H9 (cell line): ENCODE measurements around the gene PROX1. TPM values are rescaled to one million over a fixed set of nuclear protein-coding genes. Genes with fewer than 3 reads are reported as not detected.

Source experiments
- DNase-seq: peaks from one replicate; pipeline ENCODE4 v3.0.0-alpha.2; 2017
- H2AFZ ChIP-seq: one replicate; pipeline ENCODE4 v1.6.1; 2013; ENCODE audit warnings: mild to moderate bottlenecking, low read length, control low read depth, moderate library complexity
- H2AK5ac ChIP-seq: 2 replicates; pipeline ENCODE4 v1.6.1; 2013; ENCODE audit warnings: low read length, control low read depth, mixed read lengths; ENCODE audit not compliant: insufficient read length
- H2BK120ac ChIP-seq: one replicate; pipeline ENCODE4 v1.6.1; 2013; ENCODE audit warnings: low read depth, mild to moderate bottlenecking, low read length, control low read depth, inconsistent platforms; ENCODE audit not compliant: poor library complexity, severe bottlenecking
- H2BK12ac ChIP-seq: 2 replicates; pipeline ENCODE4 v1.6.1; 2013; ENCODE audit warnings: low read length, control low read depth, mixed read lengths, low read depth; ENCODE audit not compliant: insufficient read length
- H2BK15ac ChIP-seq: 2 replicates; pipeline ENCODE4 v1.6.1; 2013; ENCODE audit warnings: low read depth, low read length, control low read depth
- H2BK20ac ChIP-seq: one replicate; pipeline ENCODE4 v1.6.1; 2013; ENCODE audit warnings: low read depth, mild to moderate bottlenecking, low read length, control low read depth, inconsistent platforms; ENCODE audit not compliant: poor library complexity, severe bottlenecking
- H2BK5ac ChIP-seq: 2 replicates; pipeline ENCODE4 v1.6.1; 2013; ENCODE audit warnings: low read length, control low read depth, mixed read lengths; ENCODE audit not compliant: insufficient read length
- H3K14ac ChIP-seq: 2 replicates; pipeline ENCODE4 v1.6.1; 2013; ENCODE audit warnings: low read length, control low read depth; ENCODE audit not compliant: insufficient read depth
- H3K18ac ChIP-seq: 2 replicates; pipeline ENCODE4 v1.6.1; 2013; ENCODE audit warnings: low read depth, mild to moderate bottlenecking, mixed read lengths, low read length, control low read depth; ENCODE audit not compliant: insufficient read length
- H3K23ac ChIP-seq: 2 replicates; pipeline ENCODE4 v1.6.1; 2013; ENCODE audit warnings: low read length, control low read depth, mixed read lengths, low read depth; ENCODE audit not compliant: insufficient read length
- H3K23me2 ChIP-seq: 2 replicates; pipeline ENCODE4 v1.6.1; 2013; ENCODE audit warnings: low read depth, mild to moderate bottlenecking, mixed read lengths, low read length, control low read depth; ENCODE audit not compliant: insufficient read length, poor library complexity, severe bottlenecking
- H3K27ac ChIP-seq: 2 replicates; pipeline ENCODE4 v1.5.1; 2013; ENCODE audit warnings: low read length, control low read depth, mixed read lengths, low read depth; ENCODE audit not compliant: insufficient read length
- H3K27me3 ChIP-seq: 2 replicates; pipeline ENCODE4 v1.6.1; 2013; ENCODE audit warnings: low read length, control low read depth, inconsistent platforms; ENCODE audit not compliant: insufficient read depth
- H3K4ac ChIP-seq: 2 replicates; pipeline ENCODE4 v1.6.1; 2013; ENCODE audit warnings: low read depth, mild to moderate bottlenecking, control low read depth, inconsistent platforms, low read length, moderate library complexity
- H3K4me1 ChIP-seq: 2 replicates; pipeline ENCODE4 v1.6.1; 2013; ENCODE audit warnings: low read length, control low read depth, inconsistent platforms; ENCODE audit not compliant: insufficient read depth
- H3K4me2 ChIP-seq: 2 replicates; pipeline ENCODE4 v1.6.1; 2013; ENCODE audit warnings: low read length, control low read depth, mixed read lengths; ENCODE audit not compliant: insufficient read length, insufficient read depth
- H3K56ac ChIP-seq: 2 replicates; pipeline ENCODE4 v1.6.1; 2013; ENCODE audit warnings: low read depth, mild to moderate bottlenecking, mixed read lengths, low read length, control low read depth; ENCODE audit not compliant: insufficient read length
- H3K79me1 ChIP-seq: 2 replicates; pipeline ENCODE4 v1.6.1; 2013; ENCODE audit warnings: low read depth, mild to moderate bottlenecking, moderate library complexity, low read length, control low read depth, inconsistent platforms; ENCODE audit not compliant: insufficient read depth, poor library complexity, severe bottlenecking
- H3K79me2 ChIP-seq: 2 replicates; pipeline ENCODE4 v1.6.1; 2013; ENCODE audit warnings: low read length, control low read depth, inconsistent platforms; ENCODE audit not compliant: insufficient read depth
- H3K9ac ChIP-seq: 2 replicates; pipeline ENCODE4 v1.6.1; 2013; ENCODE audit warnings: low read length, control low read depth, mixed read lengths; ENCODE audit not compliant: insufficient read length; ENCODE audit errors: extremely low read depth
- H3K9me3 ChIP-seq: one replicate; pipeline ENCODE4 v1.6.1; 2013; ENCODE audit warnings: low read depth, low read length, inconsistent platforms; ENCODE audit not compliant: control insufficient read depth
- H3T11ph ChIP-seq: one replicate; pipeline ENCODE4 v1.6.1; 2013; ENCODE audit warnings: mild to moderate bottlenecking, low read length, control low read depth, inconsistent platforms
- H4K20me1 ChIP-seq: one replicate; pipeline ENCODE4 v1.6.1; 2013; ENCODE audit not compliant: control insufficient read depth, insufficient read length, insufficient read depth
- H4K5ac ChIP-seq: 2 replicates; pipeline ENCODE4 v1.6.1; 2013; ENCODE audit warnings: low read depth, mild to moderate bottlenecking, mixed read lengths, low read length, control low read depth; ENCODE audit not compliant: insufficient read length
- H4K8ac ChIP-seq: replicated peaks from 2 replicates; pipeline ENCODE4 v1.6.1; 2013; ENCODE audit warnings: low read length, control low read depth, mixed read lengths, low read depth; ENCODE audit not compliant: insufficient read length
- H4K91ac ChIP-seq: 2 replicates; pipeline ENCODE4 v1.6.1; 2013; ENCODE audit warnings: low read depth, mild to moderate bottlenecking, moderate library complexity, mixed read lengths, low read length, control low read depth; ENCODE audit not compliant: insufficient read length
- H3K27ac Mint-ChIP-seq, 3 experiments: 2 replicates in 2 of 3; 3 replicates in 1 of 3; pipeline ENCODE4 v1.8.0; 2020 to 2021; ENCODE audit warnings: mixed read lengths in 3 of 3, mild to moderate bottlenecking in 1 of 3, moderate library complexity in 1 of 3
- H3K27me3 Mint-ChIP-seq: 2 replicates; pipeline ENCODE4 v1.8.0; 2021; ENCODE audit warnings: low read depth, mild to moderate bottlenecking, moderate library complexity, mixed read lengths
- H3K36me3 Mint-ChIP-seq, 3 experiments: 2 replicates in 2 of 3; 3 replicates in 1 of 3; pipeline ENCODE4 v1.8.0; 2020 to 2021; ENCODE audit warnings: low read depth in 3 of 3, mixed read lengths in 3 of 3; ENCODE audit not compliant: insufficient read depth in 1 of 3
- H3K4me1 Mint-ChIP-seq, 2 experiments: 2 replicates each; pipeline ENCODE4 v1.8.0; 2020; ENCODE audit warnings: mixed read lengths in 2 of 2
- H3K4me3 Mint-ChIP-seq, 2 experiments: 2 replicates in 1 of 2; 3 replicates in 1 of 2; pipeline ENCODE4 v1.8.0; 2020 to 2021; ENCODE audit warnings: mild to moderate bottlenecking in 2 of 2, mixed read lengths in 2 of 2, moderate library complexity in 1 of 2
- H3K9me3 Mint-ChIP-seq, 2 experiments: 2 replicates in 1 of 2; 3 replicates in 1 of 2; pipeline ENCODE4 v1.8.0; 2020; ENCODE audit warnings: mild to moderate bottlenecking in 2 of 2, mixed read lengths in 2 of 2, moderate library complexity in 1 of 2
- CTCF ChIP-seq: fragments of 200-600 bp; sonication (generic); conservative IDR thresholded peaks from 3 replicates; pipeline ENCODE4 v1.8.0; 2021; ENCODE audit warnings: antibody characterized with exemption, mild to moderate bottlenecking
- WGBS: extraction: QIAGEN DNeasy Blood & Tissue Kit; methylation state at CpG from one replicate; pipeline ENCODE4 v1.1.7; 2013; ENCODE audit warnings: missing lambda C conversion rate, low lambda C conversion rate, mixed read lengths; ENCODE audit not compliant: insufficient read length; ENCODE audit errors: extremely low coverage; 5-methylcytosine and 5-hydroxymethylcytosine counted together
- total RNA-seq: library from RNA; stranded (reverse); gene quantifications from 2 replicates; pipeline ENCODE4 v1.2.1, GENCODE V29; 2021

PROX1 gene
- total RNA-seq, 1 experiment from 2014 or later: 0.72 TPM

DNA sequence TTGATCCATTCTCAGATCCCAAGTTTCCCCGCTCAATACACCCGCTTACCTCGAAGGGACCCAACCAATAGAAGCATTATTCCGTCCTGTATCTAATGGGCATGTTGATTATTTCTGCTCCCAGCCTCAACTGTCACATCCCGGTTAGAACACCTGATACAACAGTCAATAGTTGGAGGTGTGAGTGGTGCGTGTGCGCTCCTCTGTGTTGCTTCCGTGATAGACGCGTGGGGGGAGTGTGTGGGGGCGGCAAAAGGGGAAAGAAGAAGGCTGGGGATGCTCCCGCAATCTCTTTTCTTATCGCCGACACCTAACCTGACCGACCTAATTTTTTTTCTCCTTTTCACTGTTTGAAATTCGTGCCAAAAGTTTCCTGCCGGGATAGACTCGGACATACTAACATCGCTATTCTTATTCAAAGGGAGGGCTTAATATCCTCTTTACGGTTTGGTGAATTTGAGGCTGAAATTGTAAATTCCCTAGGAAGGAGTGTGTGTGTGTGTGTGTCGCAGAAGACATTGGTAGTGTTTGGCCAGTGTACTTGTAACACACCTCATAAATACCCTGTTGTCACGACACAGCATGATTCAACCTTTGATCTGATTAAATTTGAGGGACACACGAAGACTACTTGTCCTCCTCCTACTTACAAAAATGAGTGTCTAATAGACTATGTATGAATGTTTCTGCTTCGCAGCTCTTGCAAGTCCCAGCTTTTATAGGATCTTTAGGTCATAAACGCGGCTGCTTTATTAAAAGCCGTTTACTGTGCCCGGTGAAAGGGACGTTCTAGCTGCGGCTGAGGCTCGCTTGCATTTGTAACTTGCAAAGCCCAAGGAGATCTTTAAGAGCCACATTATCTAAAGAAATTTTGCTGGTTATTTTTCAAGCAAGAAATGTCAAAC, 1.5 kb upstream of the PROX1 start:
- no peak overlapping the region for H3K27ac ChIP-seq

More for the DNA sequence above, 1.5 kb upstream of the PROX1 start:
- TF ChIP-seq CTCF: no peak
- Histone ChIP-seq H2AK5ac (no peak overlapping the region), H3K4ac (no peak overlapping the region), H2BK20ac (no peak overlapping the region), H3K27me3 (peaks cover 63% of the 10 kb centered on the region), H4K5ac (no peak overlapping the region), H3K79me1 (no peaks in the 10 kb centered on the region), H4K20me1 (no peaks in the 10 kb centered on the region), H3K23ac (no peak overlapping the region), H3K9ac (no peak overlapping the region), H2BK15ac (no peak overlapping the region), H2BK5ac (no peak overlapping the region), H3K4me2 (peak overlapping the region; percentile 95), H3K79me2 (no peaks in the 10 kb centered on the region), H4K8ac (no peak overlapping the region), H3K4me1 (no peaks in the 10 kb centered on the region), H3T11ph (no peak overlapping the region), H3K56ac (no peak overlapping the region), H3K23me2 (peaks cover 41% of the 10 kb centered on the region), H3K14ac (no peak overlapping the region), H2BK120ac (no peak overlapping the region), H3K9me3 (no peaks in the 10 kb centered on the region), H2AFZ (no peak overlapping the region), H3K18ac (no peak overlapping the region), H4K91ac (no peak overlapping the region), H2BK12ac (no peak overlapping the region)
- WGBS: no CpG with 5 or more reads among the region's 31 CpGs
- Mint-ChIP-seq H3K4me1 (peaks cover 60 to 74% of the 10 kb centered on the region in 2 experiments), H3K9me3 (no peaks in the 10 kb centered on the region; a peak in 2 of 5 replicates), H3K36me3 (no peaks in the 10 kb centered on the region), H3K27ac (no peak overlapping the region), H3K4me3 (peak overlapping the region; percentile 14 to 92; a peak in 4 of 5 replicates), H3K27me3 (peaks cover 98% of the 10 kb centered on the region)
- DNase-seq: no peak
